Medulla oblongata (tissue), 1 donor: ENCODE data around the gene AICDA.

Experiments
- DNase-seq: peaks from one replicate; pipeline ENCODE4 v3.0.0-alpha.2; 2015; ENCODE audit errors: extremely low spot score

The AICDA gene

GRCh38 chr12:8554451-8555195, 58.0 kb downstream of the AICDA start:
- no peak for DNase-seq

GRCh38 chr12:8553088-8553627, 59.5 kb downstream of the AICDA start:
- no peak for DNase-seq
